Measurements from ENCODE around the gene ASF1A. TPM values are rescaled to one million over a fixed set of nuclear protein-coding genes. Genes with fewer than 3 reads are reported as not detected.

Gene ASF1A
- total RNA-seq, 1 donor from 2014 or later = 33.4 TPM

DNA sequence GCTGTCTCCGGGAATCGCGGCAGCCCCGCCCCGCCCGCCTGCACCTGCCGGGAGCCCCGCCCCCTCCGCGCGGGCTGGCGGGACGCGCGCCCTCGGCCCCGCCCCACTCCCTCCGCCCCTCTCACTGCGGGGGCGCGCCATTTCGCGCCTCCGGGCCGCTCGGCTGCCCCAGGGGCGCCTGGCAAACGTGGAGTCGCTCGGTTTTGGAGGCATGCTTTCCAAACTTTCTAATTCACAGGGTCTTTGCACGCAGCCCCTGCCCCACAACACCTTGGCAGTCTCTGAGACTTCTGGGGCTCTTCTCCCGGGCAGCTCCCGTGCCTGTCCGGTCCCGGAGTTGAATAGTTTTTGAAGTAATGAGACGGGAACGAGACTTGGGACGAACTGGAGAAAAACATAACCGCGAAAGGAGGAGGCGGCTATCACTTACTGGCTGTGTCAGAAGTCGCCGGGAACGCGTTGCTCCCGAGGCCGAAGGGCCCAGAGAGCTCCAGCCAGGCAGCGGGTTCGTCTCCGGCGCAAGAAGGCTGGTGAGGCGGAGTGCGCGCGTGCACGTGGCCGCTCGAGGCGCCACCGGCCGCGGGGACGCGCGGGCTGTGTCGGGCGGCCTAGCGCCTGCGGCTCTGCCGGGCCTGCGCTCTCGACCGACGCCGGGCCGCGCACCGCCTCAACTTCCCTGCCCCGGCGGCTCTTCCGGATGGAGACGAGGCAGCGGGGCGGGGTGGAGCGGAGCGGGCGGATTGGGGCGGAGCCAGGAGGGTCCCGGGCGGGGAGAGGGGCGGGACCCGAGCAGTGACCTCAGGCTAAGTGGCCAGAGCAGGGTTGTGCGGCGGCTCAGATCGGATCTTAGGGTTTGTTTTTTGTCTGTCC is 40.7 kb downstream of the ASF1A start, which contains the start of gene MCM9:
Gene MCM9, minus strand, starts transcription at position 699 of the 870 bp plus-strand sequence. CDS start 3,436 bp downstream, outside the sequence.
- peak within 1 kb of the TSS; percentile 92 for H3K27ac Mint-ChIP-seq (ENCODE audit: unreplicated experiment)
- peaks cover 9% of the 10 kb centered on the region for H3K27me3 Mint-ChIP-seq (ENCODE audit: unreplicated experiment)
- TF ChIP-seq, protein P1, sequence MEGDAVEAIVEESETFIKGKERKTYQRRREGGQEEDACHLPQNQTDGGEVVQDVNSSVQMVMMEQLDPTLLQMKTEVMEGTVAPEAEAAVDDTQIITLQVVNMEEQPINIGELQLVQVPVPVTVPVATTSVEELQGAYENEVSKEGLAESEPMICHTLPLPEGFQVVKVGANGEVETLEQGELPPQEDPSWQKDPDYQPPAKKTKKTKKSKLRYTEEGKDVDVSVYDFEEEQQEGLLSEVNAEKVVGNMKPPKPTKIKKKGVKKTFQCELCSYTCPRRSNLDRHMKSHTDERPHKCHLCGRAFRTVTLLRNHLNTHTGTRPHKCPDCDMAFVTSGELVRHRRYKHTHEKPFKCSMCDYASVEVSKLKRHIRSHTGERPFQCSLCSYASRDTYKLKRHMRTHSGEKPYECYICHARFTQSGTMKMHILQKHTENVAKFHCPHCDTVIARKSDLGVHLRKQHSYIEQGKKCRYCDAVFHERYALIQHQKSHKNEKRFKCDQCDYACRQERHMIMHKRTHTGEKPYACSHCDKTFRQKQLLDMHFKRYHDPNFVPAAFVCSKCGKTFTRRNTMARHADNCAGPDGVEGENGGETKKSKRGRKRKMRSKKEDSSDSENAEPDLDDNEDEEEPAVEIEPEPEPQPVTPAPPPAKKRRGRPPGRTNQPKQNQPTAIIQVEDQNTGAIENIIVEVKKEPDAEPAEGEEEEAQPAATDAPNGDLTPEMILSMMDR (IDR thresholded peaks at IDR 0.05; ENCODE audit: unreplicated experiment) = no peak
- H3K4me1 Mint-ChIP-seq (ENCODE audit: unreplicated experiment) = peaks cover 13% of the 10 kb centered on the region
- peaks cover 6% of the 10 kb centered on the region for H3K36me3 Mint-ChIP-seq (ENCODE audit: low read depth, unreplicated experiment)
- H3K9me3 Mint-ChIP-seq (ENCODE audit: unreplicated experiment) = no peaks in the 10 kb centered on the region
- DNase-seq (ENCODE audit: low spot score) = peak; percentile 96
- H3K4me3 Mint-ChIP-seq (ENCODE audit: unreplicated experiment) = peak within 1 kb of the TSS; percentile 95

DNA sequence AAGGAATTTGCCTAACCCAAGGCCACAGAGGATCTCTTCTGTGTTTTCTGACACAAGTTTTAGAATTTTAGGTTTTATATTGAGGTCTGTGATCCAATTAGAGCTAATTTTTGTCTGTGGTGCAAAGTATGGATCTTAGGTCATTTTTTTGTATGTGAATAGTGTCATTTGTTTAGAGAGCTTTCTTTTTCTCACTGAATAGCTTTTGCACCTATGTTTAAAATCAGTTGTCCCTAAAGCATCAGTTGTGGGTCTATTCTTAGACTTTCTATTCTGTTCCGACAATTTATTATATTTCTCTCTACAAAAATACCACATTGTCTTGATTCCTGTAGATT is 41.3 kb downstream of the ASF1A start:
- Mint-ChIP-seq H3K4me3 (ENCODE audit: unreplicated experiment) (peak overlapping the region; percentile 95), H3K36me3 (ENCODE audit: low read depth, unreplicated experiment) (peaks cover 6% of the 10 kb centered on the region), H3K9me3 (ENCODE audit: unreplicated experiment) (no peaks in the 10 kb centered on the region), H3K4me1 (ENCODE audit: unreplicated experiment) (peaks cover 13% of the 10 kb centered on the region), H3K27ac (ENCODE audit: unreplicated experiment) (peak overlapping the region; percentile 92), H3K27me3 (ENCODE audit: unreplicated experiment) (peaks cover 9% of the 10 kb centered on the region)
- TF ChIP-seq, protein P1 (IDR thresholded peaks at IDR 0.05; ENCODE audit: unreplicated experiment) = no peak
- no peak for DNase-seq (ENCODE audit: low spot score)

DNA sequence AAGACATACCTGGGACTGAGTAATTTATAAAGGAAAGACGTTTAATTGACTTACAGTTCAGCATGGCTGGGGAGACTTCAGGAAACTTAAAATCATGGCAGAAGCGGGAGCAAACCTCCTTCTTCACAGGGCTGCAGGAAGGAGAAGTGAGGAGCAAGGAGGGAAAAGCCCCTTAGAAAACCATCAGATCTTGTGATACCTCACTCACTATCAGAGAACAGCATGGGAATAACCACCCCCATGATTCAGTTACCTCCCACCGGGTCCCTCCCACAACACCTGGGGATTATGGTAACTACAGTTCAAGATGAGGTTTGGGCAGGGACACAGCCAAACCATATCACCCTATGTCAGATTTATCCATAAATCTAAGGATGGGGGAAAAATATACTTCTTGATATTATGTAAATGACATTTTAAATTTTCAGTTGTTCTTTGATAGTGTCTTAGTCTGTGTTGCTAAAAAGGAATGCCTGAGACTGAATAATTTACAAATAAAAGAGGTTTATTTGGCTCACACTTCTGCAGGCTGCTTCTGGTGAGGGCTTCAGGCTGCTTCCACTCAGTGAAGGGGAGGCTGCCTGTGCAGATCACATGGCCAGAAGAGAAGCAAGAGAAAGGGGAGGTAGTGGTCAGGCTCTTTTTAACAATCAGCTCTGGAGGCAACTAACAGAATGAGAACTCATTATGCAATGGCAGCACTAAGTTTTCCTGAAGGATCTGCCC is 42.2 kb downstream of the ASF1A start:
- DNase-seq (ENCODE audit: low spot score) = no peak
- Mint-ChIP-seq H3K9me3 (ENCODE audit: unreplicated experiment) (no peaks in the 10 kb centered on the region), H3K27ac (ENCODE audit: unreplicated experiment) (no peak overlapping the region), H3K4me1 (ENCODE audit: unreplicated experiment) (peaks cover 13% of the 10 kb centered on the region), H3K27me3 (ENCODE audit: unreplicated experiment) (peaks cover 9% of the 10 kb centered on the region), H3K4me3 (ENCODE audit: unreplicated experiment) (no peak overlapping the region), H3K36me3 (ENCODE audit: low read depth, unreplicated experiment) (peaks cover 6% of the 10 kb centered on the region)
- TF ChIP-seq, protein P1 (IDR thresholded peaks at IDR 0.05; ENCODE audit: unreplicated experiment) = no peak

DNA sequence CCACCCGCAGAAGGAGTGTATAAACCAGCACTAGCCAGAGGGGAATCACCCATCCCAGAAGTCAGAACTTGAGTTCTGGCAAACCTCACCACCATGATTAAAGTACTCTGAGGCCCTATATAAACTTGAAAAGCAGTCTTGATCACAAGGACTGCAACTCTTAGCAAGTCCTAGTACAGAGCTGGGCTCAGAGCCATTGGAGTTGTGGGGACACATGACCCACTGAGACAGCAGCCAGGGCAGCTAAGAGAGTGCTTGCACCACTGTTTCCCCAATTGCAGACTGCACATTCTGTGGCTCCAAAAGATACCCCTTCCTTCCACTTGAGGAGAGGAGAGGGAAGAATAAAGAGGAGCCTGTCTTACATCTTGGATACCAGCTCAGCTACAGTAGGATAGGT is 45.7 kb downstream of the ASF1A start:
- Mint-ChIP-seq H3K4me3 (ENCODE audit: unreplicated experiment) (no peak overlapping the region), H3K9me3 (ENCODE audit: unreplicated experiment) (no peaks in the 10 kb centered on the region), H3K36me3 (ENCODE audit: low read depth, unreplicated experiment) (peaks cover 6% of the 10 kb centered on the region), H3K27me3 (ENCODE audit: unreplicated experiment) (peaks cover 6% of the 10 kb centered on the region), H3K27ac (ENCODE audit: unreplicated experiment) (no peak overlapping the region), H3K4me1 (ENCODE audit: unreplicated experiment) (peaks cover 8% of the 10 kb centered on the region)
- DNase-seq (ENCODE audit: low spot score) = no peak
- TF ChIP-seq, protein P1 (IDR thresholded peaks at IDR 0.05; ENCODE audit: unreplicated experiment) = no peak
